Breast epithelium (tissue), 3 donors: Measurements from ENCODE around the gene CD247.

Source experiments
- CTCF ChIP-seq, 3 donors: fragments of 450-650 bp; IDR thresholded peaks; one replicate each; pipeline ENCODE4 v1.5.1; 2016 to 2017; ENCODE audit warnings: antibody characterized with exemption in 3 of 3, mild to moderate bottlenecking in 3 of 3, moderate library complexity in 3 of 3
- POLR2A ChIP-seq: fragments of 450-650 bp; IDR thresholded peaks from one replicate; pipeline ENCODE4 v1.6.1; 2016; ENCODE audit warnings: antibody characterized with exemption, mild to moderate bottlenecking, moderate library complexity

GRCh38 chr1:167473761-167474160, 44.6 kb downstream of the CD247 start:
- TF ChIP-seq POLR2A: no peak
- no peak for TF ChIP-seq CTCF (IDR thresholded peaks at IDR 0.05)
